HG03442 (cell line): ENCODE measurements around the gene TRIM38.
"Not testable (repeated sequence)": the region's sequence is repeated elsewhere in the genome, so short reads cannot be mapped to it uniquely, and the experiment has no call there.

Experiments
- ATAC-seq: cut with Tn5 transposase; IDR thresholded peaks from one replicate; pipeline ENCODE4 v1.9.1; 2021; ENCODE audit warnings: mild to moderate bottlenecking, moderate library complexity; ENCODE audit not compliant: unreplicated experiment

The TRIM38 gene

GRCh38 chr6:25966711-25967110 is 4.1 kb downstream of the TRIM38 start:
- no peak for ATAC-seq

GRCh38 chr6:25968769-25969168 is 6.2 kb downstream of the TRIM38 start:
- ATAC-seq, result no peak

GRCh38 chr6:25971187-25971821 is 8.7 kb downstream of the TRIM38 start:
- no peak for ATAC-seq

GRCh38 chr6:25972128-25972527 is 9.5 kb downstream of the TRIM38 start:
- ATAC-seq, result no peak

GRCh38 chr6:25972902-25973301 is 10.3 kb downstream of the TRIM38 start:
- ATAC-seq, result no peak

- ATAC-seq, result no peak
Measured at GRCh38 chr6:25973923-25974555, 11.4 kb downstream of the TRIM38 start.

GRCh38 chr6:25975923-25976560 is 13.4 kb downstream of the TRIM38 start:
- no peak for ATAC-seq

- ATAC-seq, result no peak
Measured at GRCh38 chr6:25980935-25981334, 18.3 kb downstream of the TRIM38 start.

GRCh38 chr6:25981568-25982263 is 19.1 kb downstream of the TRIM38 start:
- no peak for ATAC-seq

GRCh38 chr6:25984265-25984664 is 21.7 kb downstream of the TRIM38 start:
- no peak for ATAC-seq

GRCh38 chr6:25987845-25988244 is 25.2 kb downstream of the TRIM38 start:
- ATAC-seq, result no peak

- no peak for ATAC-seq
Measured at GRCh38 chr6:25990172-25990873, 27.7 kb downstream of the TRIM38 start.

GRCh38 chr6:25991785-25992412 is 29.3 kb downstream of the TRIM38 start:
- ATAC-seq, result peak; percentile 43

- peak; percentile 91 for ATAC-seq
Measured at GRCh38 chr6:25992413-25993340, 30.1 kb downstream of the TRIM38 start.

GRCh38 chr6:25993341-25993684 is 30.7 kb downstream of the TRIM38 start:
- not testable (repeated sequence) for ATAC-seq

GRCh38 chr6:25995507-25995906 is 32.9 kb downstream of the TRIM38 start:
- ATAC-seq, result no peak

- no peak for ATAC-seq
Measured at GRCh38 chr6:25997921-25998320, 35.3 kb downstream of the TRIM38 start.

- ATAC-seq, result no peak
Measured at GRCh38 chr6:25998379-25998778, 35.8 kb downstream of the TRIM38 start.

GRCh38 chr6:25999225-25999624 is 36.6 kb downstream of the TRIM38 start:
- not testable (repeated sequence) for ATAC-seq
